Right ventricle myocardium superior (tissue), 1 donor: ENCODE data around the gene IGSF11. TPM values are rescaled to one million over a fixed set of nuclear protein-coding genes. Genes with fewer than 3 reads are reported as not detected.
"Not testable (repeated sequence)": the region's sequence is repeated elsewhere in the genome, so short reads cannot be mapped to it uniquely, and the experiment has no call there.

ENCODE experiments used
- ATAC-seq: fragments of 200-7000 bp; cut with Tn5 transposase; one replicate; pipeline ENCODE4 v1.9.1; 2020; ENCODE audit warnings: mild to moderate bottlenecking; ENCODE audit not compliant: poor library complexity
- DNase-seq: peaks from one replicate; pipeline ENCODE4 v3.0.0-alpha.2; 2020
- intact Hi-C: fragments of 100-400 bp; cut with DNase I; formaldehyde crosslinking; loops from one replicate; pipeline ENCODE4 v1.11.2; 2022
- total RNA-seq: library from RNA; stranded (reverse); fragmentation: NEBNext Ultra II Directional; extraction: Animal tissue kit (Norgen Biotek cat#: 25700); gene quantifications from one replicate; pipeline ENCODE4 v1.2.1, GENCODE V29; 2021
- donor health status: DM: no; HTN: yes; CAD: no; lungs with severe emphysema.

The IGSF11 gene
- total RNA-seq, 1 donor from 2014 or later = 2.9 TPM

GRCh38 chr3:118910332-118910731, 124.3 kb downstream of the IGSF11 start:
- no peak for DNase-seq
- intact Hi-C loops = no loop called here
- ATAC-seq = no peak

DNA sequence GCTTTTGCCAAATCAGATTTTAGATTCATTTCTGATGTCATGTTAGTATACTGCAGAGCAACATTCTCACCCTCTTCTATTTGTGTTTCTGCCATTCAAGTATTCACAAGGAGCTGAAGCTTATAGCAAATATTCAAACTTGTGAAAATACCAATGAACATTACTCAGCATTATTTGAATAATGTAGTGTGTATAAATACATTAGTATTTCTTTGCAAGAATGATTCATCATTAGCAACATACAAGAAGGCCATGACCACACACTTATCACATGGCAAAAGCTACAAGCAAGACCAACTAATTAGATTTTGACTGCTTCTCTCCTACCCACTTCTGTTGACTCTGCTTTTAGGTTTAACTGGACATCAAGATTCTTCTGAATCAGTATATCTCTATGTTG, 124.9 kb downstream of the IGSF11 start:
- DNase-seq (no peak), ATAC-seq (no peak)
- intact Hi-C loops = no loop called here

GRCh38 chr3:118907909-118908308, 126.7 kb downstream of the IGSF11 start:
- ATAC-seq = no peak
- DNase-seq = no peak
- intact Hi-C loops = no loop called here

GRCh38 chr3:118900737-118901525, 133.7 kb downstream of the IGSF11 start:
- intact Hi-C loops = no loop called here
- ATAC-seq (no peak), DNase-seq (no peak)

- ATAC-seq = no peak
- no peak for DNase-seq
- intact Hi-C loops = no loop called here
Measured at GRCh38 chr3:118890206-118890605, 144.4 kb downstream of the IGSF11 start.

GRCh38 chr3:118889691-118890090, 145.0 kb downstream of the IGSF11 start:
- no peak for ATAC-seq
- no peak for DNase-seq
- intact Hi-C loops = no loop called here

DNA sequence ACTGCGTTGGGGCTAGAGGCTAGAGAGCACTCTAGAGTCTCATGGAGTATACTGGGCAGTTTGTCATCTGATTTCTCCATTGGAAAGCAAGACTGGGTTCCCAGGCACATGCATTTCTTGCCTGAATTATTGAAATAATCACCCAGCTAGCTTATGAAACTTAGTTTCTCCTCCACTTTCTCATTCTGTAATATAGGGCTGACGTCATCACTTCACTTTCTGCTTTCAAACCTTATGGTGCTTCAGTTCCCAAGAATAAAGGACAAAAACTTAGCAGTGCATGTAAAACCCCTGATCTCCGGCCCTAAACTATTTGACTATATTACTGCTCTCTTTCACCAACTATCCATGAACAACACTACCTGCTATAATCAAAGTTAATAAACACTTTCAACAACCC, 147.9 kb downstream of the IGSF11 start:
- DNase-seq = no peak
- no peak for ATAC-seq
- intact Hi-C loops = no loop called here

- ATAC-seq = peak; percentile 91
- intact Hi-C loops = loop anchor here (1.0 kb wide), 1 partner anchor 150 kb away; the partner anchor contains the start of gene IGSF11
- peak; percentile 85 for DNase-seq
Measured at GRCh38 chr3:118884748-118885206, 149.9 kb downstream of the IGSF11 start.

- intact Hi-C loops = loop anchor here (1.0 kb wide), 1 partner anchor 218 kb away; no protein-coding TSS in a partner anchor
- ATAC-seq = peak; percentile 86
- no peak for DNase-seq
Measured at GRCh38 chr3:118882353-118882947, 152.2 kb downstream of the IGSF11 start.

DNA sequence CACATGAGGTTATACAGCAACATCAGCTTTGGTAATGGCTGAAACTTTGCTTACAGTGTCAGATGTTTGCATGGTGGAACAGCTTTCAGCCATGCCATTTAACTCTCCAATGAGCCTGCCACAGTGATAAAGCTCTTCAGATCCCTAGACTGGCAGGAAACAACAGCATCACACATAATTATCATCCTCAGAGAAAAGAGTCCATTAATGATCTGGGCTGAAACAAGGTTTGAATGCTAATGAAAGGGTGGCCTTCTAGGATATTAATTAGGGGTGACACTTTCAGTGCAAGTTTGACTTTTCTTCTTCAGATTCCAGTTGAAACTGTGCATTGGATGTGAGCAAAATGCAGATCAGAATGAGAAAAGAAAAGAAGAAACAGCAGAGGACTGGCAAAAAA, 166.6 kb downstream of the IGSF11 start:
- ATAC-seq (no peak), DNase-seq (no peak)
- intact Hi-C loops = no loop called here

DNA sequence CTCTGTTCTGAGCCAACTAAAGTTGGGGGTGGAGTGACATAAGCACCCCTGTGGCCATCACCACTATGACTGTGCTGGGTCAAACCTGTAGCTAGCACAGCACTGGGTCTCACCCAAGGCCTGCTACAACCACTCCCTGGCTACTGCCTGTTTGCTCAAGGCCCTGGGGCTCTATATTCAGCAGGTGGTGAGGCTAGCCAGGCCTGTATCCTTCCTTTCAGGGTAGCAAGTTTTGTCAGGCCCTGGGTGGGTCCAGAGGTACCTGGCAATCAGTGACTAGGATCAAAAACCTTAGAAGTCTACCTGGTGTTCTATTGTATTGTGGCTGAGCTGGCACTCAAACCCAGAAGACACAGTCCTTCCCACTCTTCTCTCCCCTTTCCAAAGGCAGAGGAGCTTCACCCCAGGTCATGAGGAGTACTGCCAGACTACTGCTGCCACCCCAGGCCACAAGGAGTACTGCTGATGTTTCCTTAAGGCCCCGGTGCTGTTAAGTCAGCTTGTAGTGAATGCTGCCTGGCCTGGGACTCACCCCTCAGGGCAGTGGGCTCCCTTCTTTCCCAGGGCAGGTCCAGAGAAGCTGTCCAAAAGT, 170.8 kb downstream of the IGSF11 start:
- no peak for DNase-seq
- intact Hi-C loops = no loop called here
- no peak for ATAC-seq

- ATAC-seq (no peak), DNase-seq (no peak)
- intact Hi-C loops = no loop called here
Measured at GRCh38 chr3:118859950-118860349, 174.7 kb downstream of the IGSF11 start.

DNA sequence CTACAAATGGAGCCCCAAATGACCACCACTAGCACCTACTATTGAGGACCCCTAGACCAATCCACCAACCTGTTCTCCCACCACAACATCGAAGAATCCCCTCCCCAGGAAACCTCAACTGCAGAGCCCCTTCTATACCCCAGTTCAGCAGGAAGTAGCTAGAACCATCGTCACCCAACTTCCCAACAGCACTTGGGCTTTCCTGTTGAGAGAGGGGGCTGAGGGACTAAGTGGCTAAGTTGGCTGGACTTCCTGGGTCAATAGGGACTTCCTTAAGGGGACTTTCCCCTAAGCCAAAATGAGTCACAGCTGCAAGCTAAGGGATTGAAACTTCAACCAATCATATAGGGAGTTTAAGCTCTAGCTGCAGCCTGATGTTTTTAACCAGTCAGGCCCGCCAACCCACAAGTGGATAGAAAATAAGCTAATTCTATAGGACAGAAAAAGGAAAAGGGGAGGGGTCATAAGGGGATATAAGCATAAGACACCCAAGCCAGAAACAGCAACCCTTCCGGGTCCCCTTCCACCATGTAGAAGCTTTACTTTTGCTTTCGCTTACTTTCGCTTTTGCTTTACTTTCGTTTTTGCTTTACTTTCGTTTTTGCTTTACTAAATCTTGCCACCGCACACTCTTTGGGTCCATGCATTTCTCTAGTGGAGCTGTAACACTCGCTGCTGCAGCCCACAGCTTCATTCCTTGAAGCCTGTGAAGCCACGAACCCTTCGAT, 183.0 kb downstream of the IGSF11 start:
- ATAC-seq, DNase-seq, intact Hi-C loops: not testable (repeated sequence)

DNA sequence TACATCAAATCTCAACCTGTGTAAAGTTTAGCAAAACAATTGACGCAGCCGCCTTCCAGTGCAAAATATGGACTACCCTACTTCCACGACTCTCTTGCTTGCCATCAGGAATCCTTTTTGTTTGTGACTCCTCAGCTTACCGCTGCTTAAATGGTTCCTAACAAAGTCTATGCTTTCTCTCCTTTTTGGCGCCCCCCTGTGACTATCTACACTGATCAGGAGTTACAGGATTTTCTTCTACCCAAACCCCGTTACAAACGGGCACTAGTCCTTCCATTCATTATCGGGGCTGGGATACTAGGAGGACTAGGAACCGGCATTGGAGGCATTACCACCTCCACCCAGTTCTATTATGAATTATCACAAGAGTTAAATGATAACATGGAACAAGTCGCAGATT, 184.0 kb downstream of the IGSF11 start:
- ATAC-seq (no peak), DNase-seq (no peak)
- intact Hi-C loops = no loop called here

Other genes with a start within 250 kb of the IGSF11 start
- gene TEX55, start 111.3 kb upstream of the IGSF11 start, total RNA-seq = not detected
- not detected for gene UPK1B, start 138.8 kb upstream of the IGSF11 start, total RNA-seq
- gene B4GALT4, start 206.0 kb upstream of the IGSF11 start, total RNA-seq = 10.5 TPM